Measurements from ENCODE around the gene FKBP15.
A peak's percentile ranks its signal among the peaks of the same experiment; 100 is the strongest.

DNA sequence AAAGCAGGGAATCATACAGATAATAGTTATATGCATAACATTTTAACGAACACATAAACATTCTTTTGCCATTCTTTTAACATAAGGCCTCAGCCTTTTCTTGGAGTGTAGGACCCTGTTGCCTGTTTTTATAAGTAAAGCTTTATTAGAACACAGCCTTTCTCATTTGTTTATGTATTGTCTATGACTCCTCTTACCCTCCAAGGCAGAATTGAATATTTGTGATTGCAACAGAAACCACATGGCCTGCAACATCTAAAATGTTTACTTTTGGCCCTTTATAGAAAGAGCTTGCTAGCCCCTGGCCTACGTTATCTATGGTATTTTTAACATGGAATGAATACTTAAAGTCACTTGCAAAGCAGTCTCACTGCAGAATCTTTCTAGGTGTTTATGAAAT, 2.9 kb upstream of the FKBP15 start:
- TF ChIP-seq MXI1 (IDR thresholded peaks at IDR 0.05; ENCODE audit: borderline replicate concordance, low read depth, low read length) (peak; percentile 59; the same call in 1 of the 2 replicates), CEBPB (IDR thresholded peaks at IDR 0.05; ENCODE audit: low read depth, low read length) (peak; percentile 98), SMC3 (IDR thresholded peaks at IDR 0.05; ENCODE audit: low read depth, low read length) (no peak), POLR2A (IDR thresholded peaks at IDR 0.05; ENCODE audit: low read depth, low read length) (no peak), RFX5 (IDR thresholded peaks at IDR 0.05; ENCODE audit: low read depth, low read length) (no peak), CHD1 (IDR thresholded peaks at IDR 0.05; ENCODE audit: low read depth, low read length) (no peak), FOS (IDR thresholded peaks at IDR 0.05; ENCODE audit: low read depth, low read length) (peak; percentile 69), RAD21 (IDR thresholded peaks at IDR 0.05; ENCODE audit: low read length) (no peak), BHLHE40 (IDR thresholded peaks at IDR 0.05; ENCODE audit: low read depth, low read length) (no peak), RCOR1 (IDR thresholded peaks at IDR 0.05; ENCODE audit: insufficient replicate concordance, low read length) (peak; percentile 64), MAFK (IDR thresholded peaks at IDR 0.05; ENCODE audit: low read depth, low read length) (no peak), MAZ (IDR thresholded peaks at IDR 0.05; ENCODE audit: borderline replicate concordance, low read depth, low read length) (no peak; the same call in 1 of the 2 replicates)
- TF ChIP-seq, protein P1, sequence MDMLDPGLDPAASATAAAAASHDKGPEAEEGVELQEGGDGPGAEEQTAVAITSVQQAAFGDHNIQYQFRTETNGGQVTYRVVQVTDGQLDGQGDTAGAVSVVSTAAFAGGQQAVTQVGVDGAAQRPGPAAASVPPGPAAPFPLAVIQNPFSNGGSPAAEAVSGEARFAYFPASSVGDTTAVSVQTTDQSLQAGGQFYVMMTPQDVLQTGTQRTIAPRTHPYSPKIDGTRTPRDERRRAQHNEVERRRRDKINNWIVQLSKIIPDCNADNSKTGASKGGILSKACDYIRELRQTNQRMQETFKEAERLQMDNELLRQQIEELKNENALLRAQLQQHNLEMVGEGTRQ (IDR thresholded peaks at IDR 0.05; ENCODE audit: low read depth, low read length) = peak; percentile 34; the same call in 1 of the 2 replicates
- TF ChIP-seq, protein P2, sequence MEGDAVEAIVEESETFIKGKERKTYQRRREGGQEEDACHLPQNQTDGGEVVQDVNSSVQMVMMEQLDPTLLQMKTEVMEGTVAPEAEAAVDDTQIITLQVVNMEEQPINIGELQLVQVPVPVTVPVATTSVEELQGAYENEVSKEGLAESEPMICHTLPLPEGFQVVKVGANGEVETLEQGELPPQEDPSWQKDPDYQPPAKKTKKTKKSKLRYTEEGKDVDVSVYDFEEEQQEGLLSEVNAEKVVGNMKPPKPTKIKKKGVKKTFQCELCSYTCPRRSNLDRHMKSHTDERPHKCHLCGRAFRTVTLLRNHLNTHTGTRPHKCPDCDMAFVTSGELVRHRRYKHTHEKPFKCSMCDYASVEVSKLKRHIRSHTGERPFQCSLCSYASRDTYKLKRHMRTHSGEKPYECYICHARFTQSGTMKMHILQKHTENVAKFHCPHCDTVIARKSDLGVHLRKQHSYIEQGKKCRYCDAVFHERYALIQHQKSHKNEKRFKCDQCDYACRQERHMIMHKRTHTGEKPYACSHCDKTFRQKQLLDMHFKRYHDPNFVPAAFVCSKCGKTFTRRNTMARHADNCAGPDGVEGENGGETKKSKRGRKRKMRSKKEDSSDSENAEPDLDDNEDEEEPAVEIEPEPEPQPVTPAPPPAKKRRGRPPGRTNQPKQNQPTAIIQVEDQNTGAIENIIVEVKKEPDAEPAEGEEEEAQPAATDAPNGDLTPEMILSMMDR (conservative IDR thresholded peaks at IDR 0.05; ENCODE audit: low read depth, low read length) = no peak

All from IMR-90 (cell line).